HG02938 (cell line): ENCODE measurements around the gene TKT.
A peak's percentile ranks its signal among the peaks of the same experiment; 100 is the strongest.

ENCODE experiments used
- ATAC-seq: cut with Tn5 transposase; IDR thresholded peaks from one replicate; pipeline ENCODE4 v1.9.1; 2021; ENCODE audit warnings: mild to moderate bottlenecking, moderate library complexity; ENCODE audit not compliant: unreplicated experiment

The TKT gene

GRCh38 chr3:53226142-53226840 is 29.5 kb downstream of the TKT start:
- no peak for ATAC-seq

- no peak for ATAC-seq
These were observed 30.2 kb downstream of the TKT start for GRCh38 chr3:53225651-53226050.

GRCh38 chr3:53225181-53225580 is 30.6 kb downstream of the TKT start:
- ATAC-seq: no peak

GRCh38 chr3:53224536-53224935 is 31.3 kb downstream of the TKT start:
- ATAC-seq: no peak

GRCh38 chr3:53224026-53224425 is 31.8 kb downstream of the TKT start:
- ATAC-seq: no peak

- ATAC-seq: no peak
These were observed 32.3 kb downstream of the TKT start for GRCh38 chr3:53223541-53223966.

GRCh38 chr3:53223025-53223424 is 32.8 kb downstream of the TKT start:
- no peak for ATAC-seq

GRCh38 chr3:53222183-53222901 is 33.5 kb downstream of the TKT start:
- no peak for ATAC-seq

- no peak for ATAC-seq
These were observed 34.0 kb downstream of the TKT start for GRCh38 chr3:53221827-53222182.

- ATAC-seq: no peak
These were observed 34.5 kb downstream of the TKT start for GRCh38 chr3:53221345-53221744.

- ATAC-seq: peak; percentile 64
These were observed 35.8 kb downstream of the TKT start for GRCh38 chr3:53219895-53220483.

- ATAC-seq: no peak
These were observed 37.7 kb downstream of the TKT start for GRCh38 chr3:53218131-53218530.

GRCh38 chr3:53217175-53217574 is 38.6 kb downstream of the TKT start:
- ATAC-seq: no peak

- ATAC-seq: no peak
These were observed 39.1 kb downstream of the TKT start for GRCh38 chr3:53216723-53217122.

GRCh38 chr3:53215816-53216215 is 40.0 kb downstream of the TKT start:
- ATAC-seq: no peak

- ATAC-seq: no peak
These were observed 42.5 kb downstream of the TKT start for GRCh38 chr3:53213276-53213675.

- no peak for ATAC-seq
These were observed 43.8 kb downstream of the TKT start for GRCh38 chr3:53211706-53212702.

- no peak for ATAC-seq
These were observed 53.3 kb downstream of the TKT start for GRCh38 chr3:53202331-53203015.

- ATAC-seq: no peak
These were observed 55.0 kb downstream of the TKT start for GRCh38 chr3:53200501-53201498.
